Stimulated activated CD8-positive, alpha-beta memory T cell treated with anti-CD3 and anti-CD28 coated beads, Interleukin-7, amount 100 ng/mL, for 4 hours (primary cell): ENCODE results near the gene TPK1.
"Not testable (repeated sequence)": the region's sequence is repeated elsewhere in the genome, so short reads cannot be mapped to it uniquely, and the experiment has no call there.

Source experiments
- DNase-seq, 2 donors: peaks; one replicate each; pipeline ENCODE4 v3.0.0-alpha.2; 2020; ENCODE audit warnings: low read depth in 2 of 2

Gene TPK1

DNA sequence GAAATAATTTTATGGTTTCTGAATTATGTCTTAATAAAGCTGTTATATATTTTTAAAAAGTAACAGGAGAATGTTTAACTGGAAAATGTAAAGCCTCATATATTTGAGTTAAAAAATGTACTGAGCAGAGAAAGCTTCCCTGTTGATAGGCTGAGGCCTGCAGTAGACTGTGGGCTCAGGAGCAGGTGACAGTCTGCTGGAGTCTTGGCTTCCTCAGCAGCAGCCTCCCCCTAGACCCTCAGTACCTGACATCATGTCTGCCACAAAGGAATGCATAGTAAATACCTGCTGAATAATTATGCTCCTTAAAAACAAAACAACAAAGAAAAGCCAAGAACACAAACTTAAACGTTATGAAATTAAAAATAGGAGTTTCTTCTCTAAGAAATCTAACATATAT is 358.5 kb downstream of the TPK1 start:
- DNase-seq, result no peak

DNA sequence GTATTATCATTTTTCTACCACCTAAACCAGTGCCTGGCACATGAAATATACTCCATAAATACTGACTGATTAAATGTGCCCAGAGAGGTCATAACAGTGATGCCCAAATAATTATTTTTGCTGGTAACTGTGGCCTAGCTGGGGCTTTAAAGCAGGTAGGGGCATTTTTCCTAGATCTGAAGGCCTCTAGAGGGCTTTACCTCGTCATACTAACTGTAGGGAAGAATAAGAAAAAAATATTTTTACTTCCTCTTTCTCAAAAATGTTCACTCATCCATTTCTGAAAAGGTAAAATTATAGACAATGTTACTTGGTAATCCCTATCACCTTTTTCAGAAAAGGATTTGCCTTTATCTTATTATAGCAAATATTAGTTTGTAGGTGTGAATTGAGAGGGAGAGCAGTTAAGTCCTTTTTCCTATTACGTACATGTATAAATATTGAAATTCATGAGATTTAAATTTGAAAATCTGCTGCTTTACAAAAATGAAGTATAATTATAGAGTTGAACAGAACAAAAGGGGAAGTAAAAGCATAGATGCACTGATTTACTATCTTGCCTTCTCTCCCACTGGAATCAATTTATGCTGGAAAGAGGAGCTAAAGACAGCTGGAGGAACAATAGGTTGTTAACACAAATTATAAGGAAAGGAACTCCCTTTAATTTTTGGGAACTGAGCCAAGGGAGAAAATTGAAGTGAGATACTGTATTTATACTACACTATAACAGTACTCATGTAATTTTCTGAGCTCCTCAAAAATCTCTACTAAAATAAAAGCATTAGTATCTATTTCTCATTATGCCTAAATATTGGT is 360.8 kb downstream of the TPK1 start:
- no peak for DNase-seq

DNA sequence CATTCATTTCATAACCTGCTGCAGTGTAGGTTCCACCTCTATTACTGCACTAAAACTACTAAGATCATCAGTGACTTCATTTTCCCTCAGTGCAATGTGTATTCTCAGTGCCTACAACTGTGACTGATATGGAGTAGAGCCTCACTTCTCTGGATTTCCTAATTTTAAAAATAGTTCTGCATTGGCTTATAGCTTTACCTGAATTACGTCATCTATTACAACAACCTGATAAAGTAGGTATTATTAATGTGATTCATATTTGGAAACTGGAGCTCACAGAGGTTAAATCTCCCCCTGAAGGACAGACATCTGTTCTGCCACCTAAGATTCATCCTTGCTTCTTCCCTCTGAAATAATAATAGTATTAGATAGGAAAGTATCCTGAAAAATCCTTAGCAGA is 361.5 kb downstream of the TPK1 start:
- DNase-seq, result no peak

DNA sequence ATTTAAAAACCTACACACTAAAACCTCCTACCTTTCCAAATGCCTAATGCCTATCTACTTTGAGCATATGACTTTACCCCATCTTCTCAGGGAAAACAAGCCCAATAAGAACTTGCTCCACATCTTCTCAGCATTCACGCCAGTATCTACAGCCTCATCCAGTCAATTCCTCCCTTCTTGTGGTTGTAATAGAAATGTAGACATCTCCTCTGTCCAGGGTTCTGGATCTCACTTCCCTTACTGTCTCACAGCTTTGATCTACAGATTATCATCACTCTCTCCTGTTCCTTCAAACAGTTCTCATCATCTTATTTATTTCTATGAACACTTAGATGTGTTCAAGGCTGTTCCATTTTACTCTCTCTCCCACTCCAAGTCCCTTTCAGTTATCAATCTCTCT is 361.9 kb downstream of the TPK1 start:
- no peak for DNase-seq

DNA sequence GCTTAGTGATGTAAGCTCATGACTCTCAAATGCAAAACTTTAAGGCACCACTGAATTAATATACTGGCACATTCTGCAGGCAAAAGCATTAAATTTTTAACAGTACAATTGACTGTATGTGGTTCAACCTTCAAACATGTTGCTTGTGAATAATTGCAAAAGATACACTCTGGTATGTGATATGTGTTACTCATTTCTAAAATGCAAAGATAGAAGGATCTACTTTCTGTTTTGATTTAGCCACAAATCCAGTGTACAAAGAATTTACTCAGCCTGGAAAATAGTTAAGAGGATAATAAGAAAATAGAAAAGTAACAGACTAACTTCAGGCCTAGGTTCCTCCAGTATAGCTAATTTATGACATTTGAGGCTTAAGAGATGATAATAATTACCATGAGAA is 365.8 kb downstream of the TPK1 start:
- DNase-seq, result no peak

DNA sequence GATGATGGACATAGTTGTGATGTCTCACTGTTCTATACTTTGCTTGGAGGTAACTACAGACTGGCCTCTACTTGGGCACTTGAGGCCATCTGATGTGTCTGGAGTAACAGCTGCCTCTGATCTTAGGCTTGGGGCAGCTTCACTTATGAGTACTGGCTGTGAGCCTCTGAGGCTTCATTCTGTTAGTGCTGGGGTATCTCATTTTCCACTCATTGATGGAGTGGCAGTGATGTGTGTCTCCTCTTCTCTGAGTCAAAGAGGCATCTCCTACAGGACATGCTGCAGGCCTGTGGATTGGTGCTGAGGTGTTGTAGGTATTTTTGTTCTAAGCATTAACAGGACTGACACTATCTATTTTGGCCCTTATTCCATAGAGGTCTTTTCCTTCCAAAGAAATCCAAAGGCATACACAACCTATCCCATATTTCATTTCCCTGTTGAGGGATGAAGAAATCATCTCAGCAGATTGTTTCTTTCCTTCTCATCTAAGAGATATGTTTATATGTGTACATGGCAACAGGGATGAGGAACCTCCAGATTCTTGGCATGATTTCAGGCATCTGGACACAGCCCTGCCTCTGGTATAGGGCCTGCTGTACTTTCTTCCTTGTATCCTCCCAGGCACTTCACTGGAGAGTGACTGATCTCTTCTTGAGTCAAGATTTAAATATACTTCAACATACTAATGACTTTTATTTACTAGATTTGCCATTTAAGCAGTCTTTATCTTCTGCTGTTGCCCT is 366.7 kb downstream of the TPK1 start:
- no peak for DNase-seq

DNA sequence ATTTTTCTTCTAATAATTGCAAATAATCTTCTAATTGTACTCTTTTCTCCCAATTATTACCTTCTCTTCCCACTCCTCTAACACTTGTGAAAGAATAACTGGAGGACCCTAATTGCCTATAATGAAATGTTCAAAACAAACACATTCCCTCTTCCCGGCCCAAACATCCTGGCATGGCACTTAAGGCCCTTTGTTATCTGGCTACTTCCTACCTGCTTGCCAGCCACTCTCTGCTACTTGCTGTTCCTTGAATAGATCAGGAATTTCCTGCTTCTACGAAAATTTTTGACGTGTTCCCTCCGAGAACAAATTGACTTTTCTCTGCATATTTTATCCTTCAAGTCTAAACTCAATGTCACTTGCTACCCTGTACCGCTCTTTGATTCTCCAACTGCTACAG is 376.2 kb downstream of the TPK1 start:
- DNase-seq, result no peak

DNA sequence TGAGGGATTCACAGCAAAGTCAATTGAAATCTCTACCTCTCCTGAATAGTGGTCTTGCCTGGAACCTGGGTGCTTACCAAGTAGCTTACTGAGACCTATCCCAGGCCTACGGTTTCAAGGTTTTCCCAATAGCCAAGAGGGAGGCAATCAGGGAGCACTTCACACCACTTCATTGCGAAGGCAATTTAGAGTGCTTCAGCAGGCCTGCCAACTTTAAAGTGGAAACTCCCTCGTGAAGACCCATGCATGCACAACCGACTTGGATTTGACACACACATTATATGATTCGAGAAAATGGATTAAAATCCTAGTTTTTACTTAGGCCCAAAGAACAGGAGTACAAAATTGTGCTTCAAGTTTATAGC is 380.8 kb downstream of the TPK1 start:
- DNase-seq, result no peak

DNA sequence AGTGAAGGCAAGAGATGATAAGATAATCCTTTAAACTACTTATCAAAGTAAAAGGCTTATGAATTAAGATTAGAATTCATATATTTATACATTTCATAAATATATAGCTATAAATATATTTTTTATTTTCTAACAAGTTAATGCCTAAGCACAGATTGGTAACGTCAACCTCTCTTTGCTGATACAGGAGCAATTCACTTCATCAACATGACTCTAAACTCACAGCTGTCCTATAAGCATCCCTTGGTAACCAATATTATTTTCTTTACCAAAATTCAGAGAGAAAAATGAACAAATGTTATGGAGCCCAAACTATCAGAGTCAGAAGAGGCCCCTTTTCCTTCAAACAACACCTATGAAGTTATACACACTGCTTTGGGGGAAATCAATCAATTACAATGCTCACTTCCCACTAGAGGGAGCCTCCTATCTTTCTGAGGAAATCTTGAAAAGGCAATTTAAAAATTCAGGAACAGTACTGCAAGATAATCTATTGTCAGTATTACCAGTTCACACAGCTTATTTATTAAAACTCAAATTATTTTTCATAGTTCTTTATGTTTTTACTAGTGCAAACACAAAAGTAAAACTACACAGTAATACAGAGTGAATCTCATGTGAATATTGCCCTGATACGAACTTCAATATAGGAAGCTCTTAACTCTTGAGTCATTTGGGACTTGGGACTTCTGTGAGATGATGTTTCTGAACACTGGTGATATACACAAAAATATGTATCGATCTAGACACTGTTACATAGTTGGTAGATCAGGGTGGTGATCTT is 381.4 kb downstream of the TPK1 start:
- DNase-seq, result no peak

DNA sequence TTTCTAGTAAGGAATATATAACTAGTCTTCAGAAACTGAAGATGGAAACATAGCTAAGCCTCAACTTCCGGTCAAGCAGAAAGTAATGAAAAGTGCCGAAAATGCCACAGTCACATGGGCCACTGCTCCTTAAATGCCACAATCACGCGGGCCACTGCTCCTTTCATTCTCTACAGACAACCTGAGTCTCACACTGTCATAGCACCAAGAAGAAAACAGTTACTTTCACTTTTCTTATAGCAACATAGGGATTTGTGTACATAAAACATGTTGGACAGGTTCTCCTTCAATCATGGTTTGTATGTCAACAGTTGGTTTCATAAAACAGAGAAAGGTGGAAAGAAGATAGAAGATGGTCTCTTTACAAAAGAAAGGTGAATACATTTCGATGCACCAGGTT is 383.8 kb downstream of the TPK1 start:
- no peak for DNase-seq

DNA sequence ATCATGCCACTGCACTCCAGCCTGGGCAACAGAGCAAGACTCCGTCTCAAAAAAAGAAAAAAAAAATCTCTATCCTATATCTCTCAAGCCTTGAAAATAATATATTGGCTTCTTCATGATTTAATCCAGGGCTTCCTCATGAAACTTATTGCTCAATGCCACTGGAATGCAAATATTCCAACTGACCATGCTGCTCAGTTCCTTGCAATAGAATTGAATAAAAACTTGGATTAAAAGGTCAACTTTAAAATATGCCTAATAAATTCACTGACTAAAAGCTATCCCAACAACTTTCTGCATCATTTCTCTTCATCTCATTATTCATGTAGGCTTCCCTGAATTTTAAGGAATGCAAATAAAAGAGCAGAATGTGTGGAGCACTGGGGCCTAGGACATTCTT is 390.3 kb downstream of the TPK1 start:
- no peak for DNase-seq

DNA sequence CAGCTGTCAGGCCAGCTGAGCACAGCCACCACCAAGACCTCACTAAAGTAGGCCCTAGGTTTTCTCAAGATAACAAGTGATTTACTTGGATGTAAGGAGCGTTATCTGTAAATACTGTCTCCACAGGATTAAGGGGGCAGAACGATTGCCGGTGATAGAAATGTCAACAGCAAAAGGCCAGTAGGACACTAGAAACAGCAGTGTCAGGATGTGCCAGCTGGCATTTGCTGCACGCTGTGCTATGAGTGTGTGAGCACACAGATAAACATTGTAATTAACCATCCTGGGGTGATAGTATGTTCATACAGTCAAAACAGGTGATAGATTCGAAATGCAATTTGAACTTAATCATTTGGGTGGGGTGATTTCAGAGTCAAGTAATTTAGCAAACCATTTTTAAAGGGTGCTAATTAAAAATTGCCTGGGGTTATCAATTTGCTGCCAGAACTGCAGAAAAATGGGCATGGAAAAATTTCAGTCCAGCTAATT is 396.1 kb downstream of the TPK1 start:
- no peak for DNase-seq

DNA sequence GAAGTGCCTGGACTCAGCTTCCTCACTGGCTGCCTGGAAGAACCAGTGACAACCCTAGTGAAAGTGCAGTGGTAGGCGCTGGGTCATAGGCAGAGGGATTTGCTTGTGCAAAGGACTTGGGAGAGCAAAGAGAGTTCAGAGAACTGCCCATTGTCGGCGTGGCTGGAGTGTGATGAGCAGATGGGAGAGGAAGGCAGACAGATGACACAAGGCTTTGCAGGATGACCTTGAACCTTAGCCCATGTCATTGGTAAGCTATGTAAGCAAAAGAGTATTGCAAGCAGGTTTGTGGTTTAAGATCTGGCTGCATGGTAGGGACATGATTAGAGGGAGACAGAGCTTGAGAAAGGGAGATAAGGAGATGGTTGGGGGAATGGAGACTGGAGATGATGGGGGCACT is 397.1 kb downstream of the TPK1 start:
- no peak for DNase-seq

DNA sequence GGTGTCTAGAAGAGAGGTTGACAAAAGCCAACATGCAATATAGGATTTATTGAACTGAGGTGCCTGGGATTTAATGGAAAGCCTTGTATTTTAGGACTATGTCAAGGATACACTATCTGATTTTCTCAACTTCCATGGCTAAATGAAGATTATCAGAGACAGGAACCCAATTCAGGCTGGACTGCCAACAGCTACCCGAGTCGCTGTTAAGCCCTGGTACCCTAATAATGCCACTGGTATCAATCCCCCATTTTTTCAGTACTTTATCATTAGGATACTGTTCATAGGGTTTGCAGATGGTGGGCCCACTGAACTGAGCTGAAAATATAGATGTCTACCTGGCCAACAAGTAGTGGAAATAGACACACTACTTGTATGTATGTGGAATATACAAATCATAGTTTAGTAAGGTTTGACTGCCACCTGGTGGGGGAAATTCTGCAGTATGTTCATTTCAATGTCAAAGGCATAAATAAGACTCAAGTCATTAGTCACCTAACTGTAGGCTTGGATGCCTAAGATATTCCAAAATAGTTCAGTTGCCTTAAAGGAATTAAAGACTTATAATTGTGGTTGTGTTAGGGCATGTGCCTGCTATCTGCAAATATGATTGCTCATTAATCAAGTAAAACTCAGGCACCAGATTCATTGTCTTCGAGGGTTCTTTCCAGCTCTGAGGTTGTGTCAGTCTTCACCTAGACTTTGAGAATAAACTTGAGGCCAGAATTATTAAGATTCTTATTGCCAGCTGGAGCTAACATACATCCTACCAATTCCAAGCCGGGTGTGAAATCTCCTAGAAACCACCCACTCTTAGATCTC is 398.3 kb downstream of the TPK1 start:
- DNase-seq, result no peak

DNA sequence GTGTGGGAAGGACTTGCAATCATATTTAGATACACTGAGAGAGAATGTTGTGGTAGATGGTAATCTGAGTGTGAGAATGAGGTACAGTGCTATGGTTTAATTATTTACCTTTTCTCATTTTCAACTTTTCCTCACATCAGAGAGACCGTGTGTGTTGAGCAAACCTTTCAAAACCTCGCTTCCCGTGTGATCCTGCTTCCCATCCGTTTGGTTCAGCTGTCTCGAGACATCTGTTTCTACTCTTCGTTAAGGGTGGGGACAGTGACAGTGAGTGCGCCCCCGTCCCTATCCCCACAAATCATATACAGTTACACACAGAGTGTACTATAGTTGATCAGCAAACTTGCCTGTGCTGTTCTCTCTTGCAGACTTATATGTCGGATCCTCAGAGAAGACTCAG is 399.4 kb downstream of the TPK1 start:
- no peak for DNase-seq

DNA sequence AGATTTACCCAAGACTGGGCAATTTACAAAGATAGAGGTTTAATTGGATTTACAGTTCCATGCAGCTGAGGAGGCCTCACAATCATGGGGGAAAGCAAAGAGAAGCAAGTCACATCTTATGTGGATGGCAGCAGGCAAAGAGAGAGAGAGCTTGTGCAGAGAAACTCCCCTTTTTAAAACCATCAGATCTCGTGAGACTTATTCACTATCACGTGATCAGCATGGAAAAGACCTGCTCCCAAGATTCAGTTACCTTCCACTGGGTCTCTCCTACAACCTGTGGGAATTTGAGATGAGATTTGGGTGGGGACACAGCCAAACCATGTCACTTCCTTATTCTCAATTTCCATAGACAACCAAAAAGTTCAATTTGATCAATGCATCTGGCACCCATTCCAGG is 407.4 kb downstream of the TPK1 start:
- DNase-seq, result no peak

DNA sequence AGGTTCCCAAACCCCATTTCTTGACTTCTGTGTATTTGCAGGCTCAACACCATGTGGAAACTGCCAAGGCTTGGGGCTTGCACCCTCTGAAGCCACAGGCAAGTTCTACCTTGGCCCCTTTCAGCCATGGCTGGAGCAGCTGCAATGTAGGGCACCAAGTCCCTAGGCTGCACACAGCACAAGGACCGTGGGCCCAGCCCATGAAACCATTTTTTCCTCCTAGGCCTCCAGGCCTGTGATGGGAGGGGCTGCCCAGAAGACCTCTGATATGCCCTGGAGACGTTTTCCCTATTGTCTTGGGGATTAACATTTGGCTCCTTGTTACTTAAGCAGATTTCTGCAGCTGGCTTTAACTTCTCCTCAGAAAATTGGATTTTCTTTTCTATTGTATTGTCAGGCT is 408.3 kb downstream of the TPK1 start:
- DNase-seq, result not testable (repeated sequence)

DNA sequence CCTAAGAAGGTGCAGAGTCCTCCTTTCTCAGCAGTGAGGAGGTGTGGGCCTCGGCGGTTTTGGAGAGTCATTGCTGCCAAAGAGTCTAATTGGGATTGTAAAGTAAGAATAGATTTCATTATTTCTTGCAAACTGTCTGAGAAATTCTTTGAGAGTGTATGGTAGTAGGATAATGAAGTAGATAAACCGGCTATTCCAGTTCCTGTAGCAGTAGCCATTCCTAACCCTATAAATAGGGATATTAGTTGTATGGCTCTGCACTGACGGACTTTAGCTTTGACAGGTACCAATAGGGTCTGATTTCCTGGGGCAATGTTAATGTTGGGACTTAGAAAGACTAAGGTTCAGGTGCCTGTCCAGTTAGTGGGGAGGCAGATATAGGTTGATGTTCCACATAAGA is 416.9 kb downstream of the TPK1 start:
- DNase-seq, result not testable (repeated sequence)

DNA sequence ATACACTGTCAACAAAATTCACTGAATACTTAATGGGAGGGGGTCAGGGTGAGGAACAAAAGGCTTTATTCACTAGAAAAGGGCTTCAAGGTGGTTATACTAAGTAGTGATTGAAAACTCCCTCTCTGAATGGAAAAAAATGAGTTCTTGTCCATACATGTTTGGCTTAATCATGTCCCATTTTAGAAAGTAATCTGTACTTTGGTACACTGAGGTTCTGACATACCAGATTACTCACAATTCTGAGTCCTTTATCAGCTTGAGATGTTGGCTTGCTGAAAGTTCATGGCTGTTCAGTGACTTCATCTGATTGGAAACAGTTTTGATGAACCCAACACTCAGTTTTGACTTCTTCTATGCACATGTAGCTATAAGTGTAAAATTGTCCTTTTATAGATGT is 419.5 kb downstream of the TPK1 start:
- no peak for DNase-seq

DNA sequence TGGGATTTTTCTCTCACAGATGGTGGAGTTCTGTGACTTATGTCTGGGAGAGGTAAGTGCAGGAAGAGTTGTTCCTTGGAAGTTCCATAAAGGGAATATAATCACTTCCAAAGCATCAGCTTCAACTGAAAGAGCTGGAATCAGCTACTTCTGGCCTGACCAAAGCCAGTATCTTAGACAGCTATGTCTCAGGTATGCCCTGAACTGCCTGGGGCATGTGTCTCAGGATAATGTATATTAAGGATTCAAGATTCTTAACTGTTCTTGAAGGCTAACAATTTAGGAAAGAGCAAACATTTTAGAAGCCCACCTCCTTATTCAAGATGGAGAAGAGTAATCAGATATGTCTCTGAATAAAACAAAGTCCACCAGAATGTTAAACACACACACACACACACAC is 420.0 kb downstream of the TPK1 start:
- DNase-seq, result no peak

DNA sequence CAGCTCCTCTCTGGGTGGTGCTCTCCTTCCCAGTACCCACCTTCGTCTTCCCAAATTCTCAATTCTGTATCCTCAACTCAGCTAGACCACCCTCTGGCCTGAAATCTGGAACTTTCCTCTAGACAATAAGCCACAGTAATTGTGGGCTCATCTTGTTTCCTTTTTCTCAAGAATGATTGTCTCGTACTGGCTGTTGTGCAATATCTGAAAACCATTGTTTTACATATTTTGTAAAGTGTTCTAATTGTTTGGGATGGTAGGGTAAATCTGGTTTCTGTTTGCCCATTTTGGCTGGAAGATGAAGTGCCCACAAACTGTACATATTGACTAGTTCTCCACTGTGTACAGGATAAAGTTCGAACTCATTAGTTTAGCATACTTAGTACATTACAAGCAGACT is 421.0 kb downstream of the TPK1 start:
- DNase-seq, result no peak

DNA sequence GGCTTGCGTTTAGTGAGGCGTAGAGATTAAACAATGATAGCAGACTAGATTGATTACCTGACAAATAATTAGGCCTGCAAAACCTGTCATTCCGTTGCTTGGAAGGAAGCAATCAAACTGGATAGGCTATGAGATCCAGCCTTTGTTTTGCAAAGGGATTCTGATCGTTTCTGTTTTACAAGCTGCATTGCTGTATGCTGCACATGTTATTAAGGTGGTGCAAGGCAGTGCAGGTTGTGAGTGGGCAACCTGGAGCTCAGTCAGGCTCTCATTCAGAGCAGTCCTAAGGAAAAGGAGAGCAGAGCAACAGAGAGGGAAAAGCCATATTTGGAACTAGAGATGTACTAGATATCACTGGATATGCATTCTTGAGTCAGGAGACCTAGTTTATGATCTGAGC is 425.4 kb downstream of the TPK1 start:
- no peak for DNase-seq
